ENCODE results near the gene CYSRT1.

The CYSRT1 gene

DNA sequence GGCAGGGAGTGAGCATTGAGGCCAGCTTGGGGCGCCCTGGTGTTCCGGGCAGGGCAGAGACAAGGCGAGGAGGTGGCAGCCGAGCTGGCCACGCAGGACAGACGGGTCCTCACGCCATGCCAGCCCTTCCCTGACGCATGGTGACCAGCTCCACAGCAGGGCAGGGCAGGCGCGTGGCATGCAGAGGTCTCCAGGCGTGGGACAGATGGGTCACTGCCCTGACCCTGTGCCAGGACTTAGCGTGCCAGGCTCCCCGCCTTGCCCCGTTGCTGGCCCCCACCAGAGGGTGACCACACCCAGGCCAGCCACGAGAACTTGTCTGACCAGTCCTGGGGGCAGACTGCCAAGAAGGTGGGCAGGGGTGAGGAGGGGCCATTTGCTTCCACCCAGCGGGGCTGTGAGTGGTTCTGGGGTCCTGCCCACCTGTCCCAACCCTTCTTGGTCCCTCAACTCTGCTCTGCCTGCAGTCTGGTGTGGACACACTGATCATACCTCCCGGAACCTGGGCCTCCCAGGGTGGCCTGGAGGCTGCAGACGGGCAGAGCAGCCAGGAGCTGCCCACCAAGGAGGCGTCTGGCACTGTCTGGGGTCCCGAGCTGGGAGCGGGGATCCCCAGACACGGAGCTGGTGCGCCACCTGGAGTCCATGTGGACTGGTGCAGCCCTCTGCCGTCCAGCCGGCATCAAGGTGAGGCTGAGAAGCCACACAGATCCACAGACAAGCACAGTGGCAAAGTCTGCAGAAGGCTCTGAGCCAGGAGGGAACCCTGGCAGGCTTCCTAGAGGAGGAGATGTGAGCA is 2.3 kb downstream of the CYSRT1 start, which contains the start of gene RNF224:
Gene RNF224 (plus strand): TSS at position 449 of the 799 bp plus-strand sequence. CDS start 834 bp downstream, outside the sequence.
- peak; percentile 70 for DNase-seq (ENCODE audit: low spot score)

- DNase-seq (ENCODE audit: low spot score): no peak
Observed at GRCh38 chr9:137227853-137228505, 3.0 kb downstream of the CYSRT1 start.

DNA sequence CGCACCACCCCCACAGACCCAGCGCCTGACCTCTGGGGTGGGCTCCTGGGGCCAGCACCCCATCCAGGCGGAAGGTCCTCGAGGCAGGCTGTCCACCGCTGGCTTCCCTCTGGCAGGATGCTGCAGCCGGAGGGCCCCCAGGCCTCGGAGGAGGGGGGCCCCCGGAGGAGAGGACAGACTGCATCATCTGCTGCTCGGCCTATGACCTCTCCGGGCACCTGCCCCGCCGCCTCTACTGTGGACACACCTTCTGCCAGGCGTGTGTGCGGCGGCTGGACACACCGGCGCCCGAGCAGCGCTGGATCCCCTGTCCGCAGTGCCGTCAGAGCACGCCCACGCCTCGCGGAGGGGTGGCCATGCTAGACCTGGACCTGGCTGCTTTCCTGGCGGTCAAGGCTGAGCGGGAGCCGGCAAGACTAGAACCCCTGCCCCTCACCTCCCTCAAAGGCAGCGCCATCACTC is 3.6 kb downstream of the CYSRT1 start:
- no peak for DNase-seq (ENCODE audit: low spot score)

DNA sequence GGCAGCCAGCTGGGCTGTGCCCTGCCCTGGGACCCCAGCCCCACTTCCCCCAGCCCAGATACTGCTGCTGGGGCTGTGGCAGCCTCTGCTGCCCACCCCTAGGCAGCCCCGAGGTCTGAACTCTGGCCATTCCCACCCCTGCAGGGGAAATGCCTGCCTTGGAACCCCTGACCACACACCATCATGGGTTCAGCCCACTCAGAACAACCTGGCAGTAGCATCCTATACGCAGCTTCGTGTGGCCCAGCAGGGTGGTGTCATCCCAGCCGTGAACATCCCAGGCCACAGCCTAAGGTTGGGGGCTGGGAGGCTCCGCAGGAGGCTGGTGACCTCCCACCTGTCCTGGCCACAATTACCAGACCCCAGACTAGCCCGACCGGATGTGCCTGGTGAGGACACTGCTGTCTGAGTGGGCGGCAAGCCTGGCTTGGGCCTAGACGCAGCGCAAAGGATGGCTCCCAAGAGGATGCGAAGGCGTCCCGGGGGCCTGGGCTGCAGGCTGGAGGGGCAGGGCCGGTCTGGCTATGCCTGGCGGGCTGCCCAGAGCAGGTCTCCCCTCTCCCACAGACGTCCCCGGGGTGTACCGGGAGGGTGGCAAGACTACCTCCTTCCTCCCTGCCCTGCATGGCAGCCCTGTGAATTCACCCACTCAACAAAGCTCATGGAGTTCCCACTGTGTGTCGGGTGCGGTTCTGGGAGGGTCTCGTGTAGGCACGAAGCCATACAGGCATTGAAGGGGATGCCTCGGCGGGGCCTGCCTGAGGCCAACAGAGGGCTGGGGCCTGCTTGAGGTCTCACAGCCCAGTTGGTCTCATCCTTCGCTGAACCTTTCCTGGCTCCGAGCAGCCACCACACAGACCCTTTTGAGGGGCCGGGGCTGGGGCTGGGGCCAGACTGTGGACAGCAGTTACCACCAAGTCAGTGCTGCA is 4.3 kb downstream of the CYSRT1 start:
- DNase-seq (ENCODE audit: low spot score): no peak

- DNase-seq (ENCODE audit: low spot score): no peak
Observed at GRCh38 chr9:137229903-137230704, 5.1 kb downstream of the CYSRT1 start.

- no peak for DNase-seq (ENCODE audit: low spot score)
Observed at GRCh38 chr9:137230705-137231371, 5.9 kb downstream of the CYSRT1 start, which contains the start of gene SLC34A3. Gene SLC34A3, plus strand, starts transcription at chr9:137230901. Its CDS starts 802 bp downstream, at chr9:137231703.

GRCh38 chr9:137231372-137232039 is 6.5 kb downstream of the CYSRT1 start:
- DNase-seq (ENCODE audit: low spot score): no peak

DNA sequence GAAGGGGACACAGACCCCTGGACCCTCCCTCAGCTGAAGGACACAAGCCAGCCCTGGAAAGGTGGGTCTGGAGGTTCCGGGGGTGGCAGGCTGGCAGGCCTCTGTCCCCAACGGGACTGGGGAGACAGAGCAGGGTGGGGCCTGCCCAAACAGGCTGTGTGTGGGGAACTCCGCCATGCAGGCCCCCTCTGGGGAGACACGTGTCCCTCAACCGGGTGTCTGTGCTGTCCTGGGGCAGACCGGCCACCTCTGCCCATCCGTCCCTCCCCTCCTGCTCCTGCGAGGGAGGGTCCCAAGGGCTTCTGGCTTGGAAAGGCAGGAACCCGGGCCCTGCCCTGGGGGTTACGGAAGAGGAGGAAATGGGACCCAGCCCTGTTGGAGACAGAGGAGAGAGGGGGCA is 7.1 kb downstream of the CYSRT1 start:
- DNase-seq (ENCODE audit: low spot score): no peak

DNA sequence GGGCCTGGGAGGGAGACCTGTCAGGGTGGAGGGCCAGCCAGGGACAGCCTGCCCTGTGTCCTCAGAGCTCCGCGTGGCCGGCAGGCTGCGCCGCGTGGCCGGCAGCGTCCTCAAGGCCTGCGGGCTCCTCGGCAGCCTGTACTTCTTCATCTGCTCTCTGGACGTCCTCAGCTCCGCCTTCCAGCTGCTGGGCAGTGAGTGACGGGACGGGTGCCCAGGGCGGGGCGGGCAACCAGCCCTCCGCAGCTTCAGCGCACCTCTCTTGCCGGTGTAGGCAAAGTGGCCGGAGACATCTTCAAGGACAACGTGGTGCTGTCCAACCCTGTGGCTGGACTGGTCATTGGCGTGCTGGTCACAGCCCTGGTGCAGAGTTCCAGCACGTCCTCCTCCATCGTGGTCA is 7.5 kb downstream of the CYSRT1 start:
- no peak for DNase-seq (ENCODE audit: low spot score)

DNA sequence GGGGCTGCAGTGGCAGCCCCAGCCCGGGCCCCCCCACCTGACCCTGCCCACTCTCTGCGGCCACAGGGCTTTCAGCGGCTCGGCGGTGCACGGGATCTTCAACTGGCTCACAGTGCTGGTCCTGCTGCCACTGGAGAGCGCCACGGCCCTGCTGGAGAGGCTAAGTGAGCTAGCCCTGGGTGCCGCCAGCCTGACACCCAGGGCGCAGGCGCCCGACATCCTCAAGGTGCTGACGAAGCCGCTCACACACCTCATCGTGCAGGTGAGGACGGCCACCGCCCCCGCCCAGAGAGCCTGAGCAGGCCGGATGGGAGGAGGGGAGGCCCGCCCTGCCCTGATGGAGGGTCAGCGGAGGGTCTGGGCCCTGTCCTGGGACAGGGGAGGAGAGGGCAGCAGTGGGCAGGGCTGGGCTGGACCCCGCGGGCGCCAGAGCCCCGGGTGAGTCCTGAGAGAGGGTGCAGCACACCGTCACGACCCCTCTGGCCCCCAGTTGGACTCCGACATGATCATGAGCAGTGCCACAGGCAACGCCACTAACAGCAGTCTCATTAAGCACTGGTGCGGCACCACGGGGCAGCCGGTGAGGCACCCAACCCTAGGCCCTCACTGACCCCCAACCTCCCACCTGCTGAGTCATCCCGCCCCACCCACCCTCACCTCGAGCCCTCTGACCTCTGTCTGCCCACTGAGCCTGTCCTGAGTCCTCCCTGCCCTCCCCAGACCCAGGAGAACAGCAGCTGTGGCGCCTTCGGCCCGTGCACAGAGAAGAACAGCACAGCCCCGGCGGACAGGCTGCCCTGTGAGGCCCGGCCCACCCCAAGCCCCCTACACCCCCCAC is 8.4 kb downstream of the CYSRT1 start:
- DNase-seq (ENCODE audit: low spot score): no peak

DNA sequence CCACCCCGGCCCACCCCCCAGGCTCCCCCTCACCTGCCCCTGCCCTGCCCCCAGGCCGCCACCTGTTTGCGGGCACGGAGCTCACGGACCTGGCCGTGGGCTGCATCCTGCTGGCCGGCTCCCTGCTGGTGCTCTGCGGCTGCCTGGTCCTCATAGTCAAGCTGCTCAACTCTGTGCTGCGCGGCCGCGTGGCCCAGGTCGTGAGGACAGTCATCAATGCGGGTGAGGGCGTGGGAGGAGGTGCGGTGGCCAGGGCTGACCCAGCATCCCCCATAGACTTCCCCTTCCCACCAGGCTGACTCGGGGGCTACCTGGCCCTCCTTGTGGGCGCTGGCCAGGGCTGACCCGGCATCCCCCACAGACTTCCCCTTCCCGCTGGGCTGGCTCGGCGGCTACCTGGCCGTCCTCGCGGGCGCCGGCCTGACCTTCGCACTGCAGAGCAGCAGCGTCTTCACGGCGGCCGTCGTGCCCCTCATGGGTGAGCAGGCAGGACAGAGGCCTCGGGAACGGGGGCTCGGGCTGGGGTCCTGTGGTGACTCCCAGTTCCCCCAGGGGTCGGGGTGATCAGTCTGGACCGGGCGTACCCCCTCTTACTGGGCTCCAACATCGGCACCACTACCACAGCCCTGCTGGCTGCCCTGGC is 9.2 kb downstream of the CYSRT1 start:
- no peak for DNase-seq (ENCODE audit: low spot score)

DNA sequence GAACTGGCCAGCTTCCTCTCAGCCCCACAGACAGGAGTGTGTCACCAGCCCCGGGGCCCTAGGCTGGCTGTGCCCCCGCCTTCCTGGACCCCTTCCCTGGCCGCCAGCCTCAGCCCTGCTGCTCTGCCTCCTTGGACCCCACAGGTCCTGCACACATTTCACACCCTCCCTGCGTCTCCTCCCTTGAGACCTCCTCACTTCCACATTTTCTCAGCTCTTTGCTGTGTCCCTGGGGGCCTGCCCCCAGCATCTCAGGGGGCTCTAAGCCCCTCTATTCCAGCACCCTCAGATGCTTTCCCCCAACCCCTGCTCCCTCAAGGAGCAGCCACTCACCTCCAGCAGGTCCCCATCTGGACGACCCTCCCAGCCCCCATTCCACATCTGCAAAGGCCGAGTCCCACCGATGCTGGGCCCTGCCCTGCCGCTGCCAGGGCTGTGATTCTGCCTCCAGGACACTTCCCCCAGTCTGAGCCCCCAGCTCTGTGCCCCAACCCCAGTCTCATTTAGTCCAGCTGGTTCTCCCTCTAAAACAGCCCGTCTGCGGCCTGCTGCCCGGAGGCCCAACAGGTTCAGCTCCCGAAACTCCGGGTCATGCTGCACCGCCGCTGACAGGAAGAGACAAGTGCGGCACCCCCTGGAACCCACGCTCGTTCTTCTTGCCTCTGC is 9.9 kb downstream of the CYSRT1 start:
- no peak for DNase-seq (ENCODE audit: low spot score)

- DNase-seq (ENCODE audit: low spot score): no peak
Observed at GRCh38 chr9:137235424-137236237, 10.7 kb downstream of the CYSRT1 start.

GRCh38 chr9:137236238-137236935 is 11.4 kb downstream of the CYSRT1 start:
- peak; percentile 70 for DNase-seq (ENCODE audit: low spot score)

DNA sequence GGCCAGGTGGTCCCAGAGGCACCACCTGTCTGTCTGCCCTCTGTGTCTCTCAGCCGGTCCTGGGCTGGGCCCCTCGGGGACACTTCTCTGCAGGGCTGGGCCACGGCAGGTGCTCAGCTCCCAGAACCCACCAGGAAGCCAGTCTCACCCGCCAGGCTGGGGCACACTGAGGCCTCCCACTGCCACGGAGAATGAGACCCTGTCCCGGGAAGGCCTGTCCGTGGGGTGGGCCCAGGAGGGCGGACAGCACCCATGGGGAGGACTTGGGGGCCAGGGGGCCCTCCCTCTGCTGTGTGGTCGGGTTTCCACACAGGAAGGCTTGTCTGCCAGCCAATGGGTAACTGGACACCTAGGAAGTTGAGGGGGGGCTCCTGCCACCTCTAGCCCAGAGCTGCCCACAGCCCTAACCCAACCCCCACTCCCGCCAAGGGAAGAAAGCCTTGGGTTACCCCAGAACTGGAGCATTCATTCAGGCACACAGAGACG is 12.0 kb downstream of the CYSRT1 start:
- no peak for DNase-seq (ENCODE audit: low spot score)
